HEK293T (cell line): ENCODE data around the gene BOLA3.

Source experiments
- CTCF ChIA-PET: fragments of 350-600 bp; formaldehyde crosslinking; extraction: SDS; loops from one replicate; lab custom pipeline; 2021; ENCODE audit warnings: antibody characterized with exemption, inconsistent platforms; lab: Yijun Ruan, JAX
- POLR2A ChIA-PET: fragments of 350-600 bp; formaldehyde crosslinking; extraction: SDS; loops from one replicate; lab custom pipeline; 2020; ENCODE audit warnings: antibody characterized with exemption, inconsistent platforms; lab: Yijun Ruan, JAX
- DNase-seq: peaks from one replicate; pipeline ENCODE4 v3.0.0; 2012; ENCODE audit warnings: mixed read lengths; ENCODE audit errors: extremely low spot score
- ARNT ChIP-seq: fragments of 450-650 bp; IDR thresholded peaks from 2 replicates; pipeline ENCODE4 v1.6.1; 2017; ENCODE audit warnings: mild to moderate bottlenecking
- BHLHE40 ChIP-seq: fragments of 450-650 bp; IDR thresholded peaks from 2 replicates; pipeline ENCODE4 v1.6.1; 2016; ENCODE audit warnings: mild to moderate bottlenecking, moderate library complexity, borderline replicate concordance
- ELF4 ChIP-seq: fragments of 450-650 bp; IDR thresholded peaks from 2 replicates; pipeline ENCODE4 v1.6.1; 2017; ENCODE audit warnings: antibody characterized with exemption
- FOXK2 ChIP-seq: fragments of 450-650 bp; IDR thresholded peaks from 2 replicates; pipeline ENCODE4 v1.6.1; 2016; ENCODE audit warnings: mild to moderate bottlenecking
- FOXM1 ChIP-seq: fragments of 450-650 bp; IDR thresholded peaks from 2 replicates; pipeline ENCODE4 v1.6.1; 2017; ENCODE audit warnings: mild to moderate bottlenecking, borderline replicate concordance
- HDGF ChIP-seq: fragments of 450-650 bp; IDR thresholded peaks from 2 replicates; pipeline ENCODE4 v1.6.1; 2017; ENCODE audit warnings: antibody characterized with exemption, borderline replicate concordance
- L3MBTL2 ChIP-seq: fragments of 450-650 bp; conservative IDR thresholded peaks from 2 replicates; pipeline ENCODE4 v1.6.1; 2016; ENCODE audit warnings: mild to moderate bottlenecking
- LEF1 ChIP-seq: fragments of 450-650 bp; IDR thresholded peaks from 2 replicates; pipeline ENCODE4 v1.6.1; 2017; ENCODE audit warnings: mild to moderate bottlenecking, borderline replicate concordance
- NFRKB ChIP-seq: fragments of 450-650 bp; IDR thresholded peaks from 2 replicates; pipeline ENCODE4 v1.6.1; 2016; ENCODE audit warnings: mild to moderate bottlenecking, moderate library complexity
- ZNF384 ChIP-seq: fragments of 450-650 bp; IDR thresholded peaks from 2 replicates; pipeline ENCODE4 v1.6.1; 2016
- TF ChIP-seq, protein P1 (sequence below): fragments of 450-650 bp; IDR thresholded peaks from 2 replicates; pipeline ENCODE4 v1.6.1; 2016

The BOLA3 gene

DNA sequence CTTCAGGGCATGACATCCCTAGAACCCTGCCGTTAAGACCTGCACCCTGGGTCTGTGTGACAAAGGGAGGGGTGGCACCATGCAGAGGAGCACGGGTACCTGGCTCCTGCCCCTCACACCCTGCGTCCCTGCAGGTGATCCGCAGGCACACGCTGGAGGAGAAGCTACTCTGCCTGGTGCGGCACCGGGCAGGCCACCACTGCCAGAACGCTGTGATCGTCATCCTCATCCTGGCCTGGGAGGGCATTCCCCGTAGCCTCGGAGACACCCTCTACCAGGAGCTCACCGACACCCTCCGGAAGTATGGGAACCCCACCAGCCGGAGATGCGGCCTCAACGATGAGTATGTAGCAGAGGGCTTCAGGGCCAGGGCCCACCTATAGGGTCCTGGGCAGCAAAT lies 60.0 kb downstream of the BOLA3 start:
- TF ChIP-seq HDGF = no peak
- POLR2A ChIA-PET = no interaction called here
- no peak for DNase-seq
- CTCF ChIA-PET = no interaction called here

DNA sequence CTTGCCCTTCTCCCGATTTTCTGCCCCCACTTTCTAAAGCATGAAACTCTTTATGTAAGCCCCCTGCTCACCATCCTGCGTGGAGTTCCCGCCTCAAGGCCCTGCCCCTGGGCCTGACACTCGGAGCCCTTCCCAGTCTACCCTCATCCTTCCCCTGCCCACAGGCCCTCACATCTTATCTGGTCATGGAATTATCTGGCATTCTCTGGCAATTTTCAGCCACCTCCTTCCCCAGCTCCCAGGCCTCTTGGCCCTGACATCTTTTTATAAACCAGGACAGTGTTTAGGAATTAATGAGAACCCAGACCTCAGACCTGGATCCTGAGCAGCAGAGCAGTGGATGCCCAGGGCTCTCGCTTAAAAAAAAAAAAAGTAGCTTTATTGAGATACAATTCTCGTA lies 61.7 kb downstream of the BOLA3 start:
- ChIA-PET POLR2A (no interaction called here), CTCF (no interaction called here)
- DNase-seq = no peak
- TF ChIP-seq ZNF384 (no peak), NFRKB (no peak), FOXM1 (no peak), HDGF (no peak), BHLHE40 (no peak), ARNT (no peak), ELF4 (no peak), L3MBTL2 (no peak), FOXK2 (no peak), LEF1 (no peak)
- TF ChIP-seq, protein P1, sequence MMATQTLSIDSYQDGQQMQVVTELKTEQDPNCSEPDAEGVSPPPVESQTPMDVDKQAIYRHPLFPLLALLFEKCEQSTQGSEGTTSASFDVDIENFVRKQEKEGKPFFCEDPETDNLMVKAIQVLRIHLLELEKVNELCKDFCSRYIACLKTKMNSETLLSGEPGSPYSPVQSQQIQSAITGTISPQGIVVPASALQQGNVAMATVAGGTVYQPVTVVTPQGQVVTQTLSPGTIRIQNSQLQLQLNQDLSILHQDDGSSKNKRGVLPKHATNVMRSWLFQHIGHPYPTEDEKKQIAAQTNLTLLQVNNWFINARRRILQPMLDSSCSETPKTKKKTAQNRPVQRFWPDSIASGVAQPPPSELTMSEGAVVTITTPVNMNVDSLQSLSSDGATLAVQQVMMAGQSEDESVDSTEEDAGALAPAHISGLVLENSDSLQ = no peak
